Stimulated activated CD4-positive, alpha-beta T cell treated with anti-CD3 and anti-CD28 coated beads, Interleukin-15, amount 100 ng/mL, for 1 hour (primary cell): ENCODE data around the gene ARHGAP24.

Experiments used
- DNase-seq, 2 donors: peaks; one replicate each; pipeline ENCODE4 v3.0.0-alpha.2; 2020; ENCODE audit warnings: low read depth in 1 of 2, low spot score in 1 of 2

ARHGAP24 gene

GRCh38 chr4:85684676-85685075, 209.7 kb downstream of the ARHGAP24 start:
- DNase-seq = no peak

- DNase-seq = no peak
These were observed 211.4 kb downstream of the ARHGAP24 start for GRCh38 chr4:85686398-85686797.

- DNase-seq = no peak
These were observed 213.2 kb downstream of the ARHGAP24 start for GRCh38 chr4:85688055-85688740.

GRCh38 chr4:85696661-85697060, 221.7 kb downstream of the ARHGAP24 start:
- no peak for DNase-seq

- no peak for DNase-seq
These were observed 222.9 kb downstream of the ARHGAP24 start for GRCh38 chr4:85697854-85698253.

GRCh38 chr4:85700362-85700761, 225.4 kb downstream of the ARHGAP24 start:
- no peak for DNase-seq

GRCh38 chr4:85701861-85702321, 226.9 kb downstream of the ARHGAP24 start:
- no peak for DNase-seq

GRCh38 chr4:85703096-85703495, 228.1 kb downstream of the ARHGAP24 start:
- no peak for DNase-seq

GRCh38 chr4:85707611-85708010, 232.7 kb downstream of the ARHGAP24 start:
- DNase-seq = no peak

- no peak for DNase-seq
These were observed 233.5 kb downstream of the ARHGAP24 start for GRCh38 chr4:85708468-85708867.

- no peak for DNase-seq
These were observed 238.1 kb downstream of the ARHGAP24 start for GRCh38 chr4:85713005-85713404.

- DNase-seq = no peak
These were observed 241.2 kb downstream of the ARHGAP24 start for GRCh38 chr4:85715991-85716737.

GRCh38 chr4:85717351-85717750, 242.4 kb downstream of the ARHGAP24 start:
- no peak for DNase-seq

- no peak for DNase-seq
These were observed 242.9 kb downstream of the ARHGAP24 start for GRCh38 chr4:85717847-85718246.

- no peak for DNase-seq
These were observed 245.8 kb downstream of the ARHGAP24 start for GRCh38 chr4:85720735-85721134.

GRCh38 chr4:85722401-85722800, 247.5 kb downstream of the ARHGAP24 start:
- no peak for DNase-seq

GRCh38 chr4:85722807-85723206, 247.9 kb downstream of the ARHGAP24 start:
- DNase-seq = no peak

- no peak for DNase-seq
These were observed 250.0 kb downstream of the ARHGAP24 start for GRCh38 chr4:85724791-85725563.

- no peak for DNase-seq
These were observed 250.8 kb downstream of the ARHGAP24 start for GRCh38 chr4:85725721-85726170.

- no peak for DNase-seq
These were observed 251.6 kb downstream of the ARHGAP24 start for GRCh38 chr4:85726555-85726954.

- no peak for DNase-seq
These were observed 253.5 kb downstream of the ARHGAP24 start for GRCh38 chr4:85728464-85728863.

- no peak for DNase-seq
These were observed 257.2 kb downstream of the ARHGAP24 start for GRCh38 chr4:85732124-85732523.
